Measurements from ENCODE around the gene DDHD1.
"Not testable (repeated sequence)": the region's sequence is repeated elsewhere in the genome, so short reads cannot be mapped to it uniquely, and the experiment has no call there.

DDHD1 gene

DNA sequence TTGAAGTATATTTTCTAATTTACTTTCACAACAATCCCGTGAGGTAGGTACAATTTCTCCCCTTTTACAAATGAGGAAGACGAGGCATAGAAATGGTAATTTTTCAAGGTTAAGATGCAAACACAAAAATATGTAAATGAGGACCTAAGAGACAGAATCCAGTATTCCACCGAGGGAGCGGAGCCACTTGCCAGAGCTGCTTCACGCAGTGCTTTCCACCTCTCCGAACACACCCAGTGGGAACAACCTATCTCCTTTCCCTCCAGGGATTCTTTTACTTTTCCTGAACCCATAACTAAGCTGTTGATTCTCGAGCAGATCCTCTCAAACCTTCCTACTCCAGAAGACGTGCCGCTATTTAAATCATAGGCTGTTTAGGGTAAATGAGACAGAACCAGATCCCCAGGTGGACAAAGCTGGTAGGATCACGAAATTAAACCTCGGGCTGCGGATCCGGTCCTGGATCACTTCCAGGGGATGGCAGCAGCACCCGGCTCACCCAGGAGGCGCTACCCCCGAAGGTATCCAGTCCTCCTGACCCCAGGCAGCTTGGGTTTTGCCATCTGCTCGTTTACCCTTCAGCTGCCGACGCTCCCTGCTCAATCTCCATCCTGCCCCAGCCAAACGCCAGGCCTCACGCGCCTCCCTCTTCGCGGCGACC is 1.5 kb downstream of the DDHD1 start:
- Histone ChIP-seq H3K36me3 (ENCODE audit: control insufficient read depth, insufficient read depth, low read length) (no peaks in the 10 kb centered on the region), H3K27ac (ENCODE audit: low read depth, low read length) (no peak overlapping the region), H3K4me3 (ENCODE audit: low read depth, low read length) (peak overlapping the region; percentile 90), H3K9me3 (ENCODE audit: control insufficient read depth, insufficient read depth, low read depth, low read length) (no peaks in the 10 kb centered on the region; the same call in 1 of the 2 replicates), H3K27me3 (ENCODE audit: control insufficient read depth, insufficient read depth, low read length) (peaks cover 7% of the 10 kb centered on the region), H3K9ac (ENCODE audit: low read length) (peak overlapping the region; percentile 83), H3K4me1 (ENCODE audit: control insufficient read depth, insufficient read depth, low read length) (peaks cover 17% of the 10 kb centered on the region)

DNA sequence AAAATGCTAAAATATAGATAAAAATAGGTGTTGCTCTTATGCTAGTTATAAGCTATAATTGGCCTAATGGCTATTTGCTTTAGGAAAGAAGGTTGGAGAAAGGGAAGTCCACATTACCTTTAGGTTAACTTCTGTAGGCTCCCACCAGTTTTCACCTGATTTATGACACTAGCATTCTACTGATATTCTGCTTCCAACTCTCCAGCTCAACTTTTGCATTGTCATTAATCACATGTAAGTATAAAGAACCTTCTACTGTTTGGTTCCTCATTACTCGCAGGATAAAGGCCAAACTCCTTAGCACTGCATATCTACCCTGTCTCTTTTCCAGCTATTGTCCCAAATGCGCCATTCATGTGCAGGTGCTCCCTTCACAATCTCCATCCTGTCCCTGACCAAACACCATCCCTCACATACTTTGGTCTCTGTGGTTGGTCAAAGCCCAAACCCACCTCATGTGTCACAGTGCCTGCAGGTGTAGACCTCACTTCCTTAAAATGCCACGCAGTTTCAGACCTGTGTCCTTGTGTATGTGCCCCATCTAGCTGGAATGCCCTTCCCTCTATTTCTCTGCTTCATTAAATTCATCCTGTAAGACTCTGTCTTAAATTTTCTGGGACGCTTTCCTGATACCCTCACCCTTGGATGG is 3.3 kb downstream of the DDHD1 start:
- H3K27me3 ChIP-seq (ENCODE audit: control insufficient read depth, insufficient read depth, low read length): peaks cover 7% of the 10 kb centered on the region
- H3K4me1 ChIP-seq (ENCODE audit: control insufficient read depth, insufficient read depth, low read length): peaks cover 17% of the 10 kb centered on the region
- no peaks in the 10 kb centered on the region; the same call in 1 of the 2 replicates for H3K36me3 ChIP-seq (ENCODE audit: control insufficient read depth, insufficient read depth, low read length)
- H3K27ac ChIP-seq (ENCODE audit: low read depth, low read length): no peak overlapping the region
- H3K9ac ChIP-seq (ENCODE audit: low read length): no peak overlapping the region
- no peaks in the 10 kb centered on the region; the same call in 1 of the 2 replicates for H3K9me3 ChIP-seq (ENCODE audit: control insufficient read depth, insufficient read depth, low read depth, low read length)
- H3K4me3 ChIP-seq (ENCODE audit: low read depth, low read length): peak overlapping the region; percentile 90; the same call in 1 of the 2 replicates

DNA sequence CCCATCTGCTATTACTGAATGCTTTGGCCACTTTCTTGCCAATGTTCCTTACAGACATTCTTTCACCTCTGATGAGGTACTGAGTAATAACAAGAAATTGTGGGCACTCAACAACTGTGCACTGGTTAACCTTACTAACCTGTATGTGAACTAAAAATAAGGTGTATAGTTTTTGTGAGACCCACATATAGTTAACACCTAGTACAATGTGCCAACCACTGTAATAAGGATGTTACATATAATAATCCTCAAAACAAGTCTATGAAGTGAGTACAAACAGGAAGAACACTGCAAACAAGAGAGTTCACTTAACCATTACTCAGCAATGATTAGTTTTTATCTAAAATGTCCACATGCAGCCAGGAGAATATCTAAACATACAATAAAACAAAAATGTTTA is 4.5 kb downstream of the DDHD1 start:
- Histone ChIP-seq H3K4me3 (ENCODE audit: low read depth, low read length) (no peak overlapping the region), H3K27me3 (ENCODE audit: control insufficient read depth, insufficient read depth, low read length) (peaks cover 7% of the 10 kb centered on the region), H3K9me3 (ENCODE audit: control insufficient read depth, insufficient read depth, low read depth, low read length) (peaks cover 4% of the 10 kb centered on the region; the same call in 1 of the 2 replicates), H3K9ac (ENCODE audit: low read length) (no peak overlapping the region), H3K27ac (ENCODE audit: low read depth, low read length) (no peak overlapping the region), H3K36me3 (ENCODE audit: control insufficient read depth, insufficient read depth, low read length) (no peaks in the 10 kb centered on the region; the same call in 1 of the 2 replicates), H3K4me1 (ENCODE audit: control insufficient read depth, insufficient read depth, low read length) (peaks cover 16% of the 10 kb centered on the region)

DNA sequence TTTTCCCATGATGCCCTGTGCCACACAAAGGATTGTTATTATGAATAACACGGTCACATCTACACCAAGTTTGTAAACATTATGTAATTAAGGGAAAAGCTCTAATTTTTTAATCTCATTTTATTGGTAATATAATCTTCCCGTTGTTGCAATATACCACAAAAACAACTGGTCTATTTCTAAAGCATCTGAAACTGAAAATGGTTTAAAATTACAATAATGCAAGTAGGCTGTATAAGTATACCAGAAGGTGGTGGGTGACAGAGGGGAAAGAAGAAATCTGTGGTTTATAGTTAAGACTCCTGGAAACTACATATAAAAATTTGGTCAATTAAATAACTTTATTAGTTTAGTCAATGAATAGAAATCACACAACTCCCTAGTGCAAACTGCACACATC is 5.2 kb downstream of the DDHD1 start:
- no peaks in the 10 kb centered on the region; the same call in 1 of the 2 replicates for H3K36me3 ChIP-seq (ENCODE audit: control insufficient read depth, insufficient read depth, low read length)
- H3K4me1 ChIP-seq (ENCODE audit: control insufficient read depth, insufficient read depth, low read length): peaks cover 12% of the 10 kb centered on the region
- peaks cover 10% of the 10 kb centered on the region; the same call in 1 of the 2 replicates for H3K9me3 ChIP-seq (ENCODE audit: control insufficient read depth, insufficient read depth, low read depth, low read length)
- H3K27ac ChIP-seq (ENCODE audit: low read depth, low read length): no peak overlapping the region
- H3K27me3 ChIP-seq (ENCODE audit: control insufficient read depth, insufficient read depth, low read length): peaks cover 7% of the 10 kb centered on the region
- no peak overlapping the region for H3K9ac ChIP-seq (ENCODE audit: low read length)
- no peak overlapping the region for H3K4me3 ChIP-seq (ENCODE audit: low read depth, low read length)

DNA sequence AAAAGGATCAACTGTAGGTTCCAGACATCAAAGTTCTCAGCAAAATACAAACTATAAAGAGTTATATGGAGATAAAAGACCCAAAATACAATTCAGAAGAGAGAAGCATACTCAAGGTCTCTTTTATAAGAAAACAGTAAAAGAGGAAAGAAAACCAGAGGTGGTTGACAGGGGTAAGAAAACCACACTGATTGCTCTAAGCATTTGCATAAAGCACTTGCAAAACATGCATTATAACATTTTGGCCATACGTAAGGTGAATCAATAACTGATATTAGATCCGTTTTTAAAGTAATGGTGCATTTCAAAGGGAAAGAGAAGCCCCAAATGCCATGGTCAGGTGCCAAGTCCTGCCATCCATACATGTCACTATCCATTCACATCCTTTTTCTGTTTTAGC is 5.9 kb downstream of the DDHD1 start:
- H3K9me3 ChIP-seq (ENCODE audit: control insufficient read depth, insufficient read depth, low read depth, low read length): peaks cover 14% of the 10 kb centered on the region
- no peak overlapping the region for H3K4me3 ChIP-seq (ENCODE audit: low read depth, low read length)
- H3K4me1 ChIP-seq (ENCODE audit: control insufficient read depth, insufficient read depth, low read length): peaks cover 12% of the 10 kb centered on the region
- no peak overlapping the region for H3K9ac ChIP-seq (ENCODE audit: low read length)
- H3K27me3 ChIP-seq (ENCODE audit: control insufficient read depth, insufficient read depth, low read length): peaks cover 4% of the 10 kb centered on the region
- no peak overlapping the region for H3K27ac ChIP-seq (ENCODE audit: low read depth, low read length)
- no peaks in the 10 kb centered on the region; the same call in 1 of the 2 replicates for H3K36me3 ChIP-seq (ENCODE audit: control insufficient read depth, insufficient read depth, low read length)

DNA sequence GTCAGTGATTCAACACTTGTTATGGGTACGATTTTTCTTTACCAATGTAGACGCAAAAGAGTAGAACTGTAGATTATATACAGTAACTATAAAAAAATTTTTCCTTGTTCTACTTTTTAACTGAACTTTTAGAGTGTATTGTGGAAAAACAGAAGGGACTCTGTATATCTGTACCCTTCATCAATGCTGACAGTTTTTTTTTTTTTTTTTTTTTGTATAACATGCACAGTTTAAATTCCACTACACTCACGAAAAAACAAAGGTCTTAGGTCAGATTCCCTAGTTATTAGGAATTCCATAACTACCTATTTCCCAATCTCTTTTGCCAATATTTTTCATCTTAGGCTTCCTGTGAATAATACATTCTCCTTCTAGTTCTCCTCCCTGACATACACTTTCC is 6.4 kb downstream of the DDHD1 start:
- no peak overlapping the region for H3K27ac ChIP-seq (ENCODE audit: low read depth, low read length)
- H3K4me1 ChIP-seq (ENCODE audit: control insufficient read depth, insufficient read depth, low read length): peaks cover 12% of the 10 kb centered on the region
- peaks cover 19% of the 10 kb centered on the region for H3K9me3 ChIP-seq (ENCODE audit: control insufficient read depth, insufficient read depth, low read depth, low read length)
- no peak overlapping the region for H3K4me3 ChIP-seq (ENCODE audit: low read depth, low read length)
- no peak overlapping the region for H3K9ac ChIP-seq (ENCODE audit: low read length)
- H3K36me3 ChIP-seq (ENCODE audit: control insufficient read depth, insufficient read depth, low read length): no peaks in the 10 kb centered on the region; the same call in 1 of the 2 replicates
- H3K27me3 ChIP-seq (ENCODE audit: control insufficient read depth, insufficient read depth, low read length): no peaks in the 10 kb centered on the region; the same call in 1 of the 2 replicates

DNA sequence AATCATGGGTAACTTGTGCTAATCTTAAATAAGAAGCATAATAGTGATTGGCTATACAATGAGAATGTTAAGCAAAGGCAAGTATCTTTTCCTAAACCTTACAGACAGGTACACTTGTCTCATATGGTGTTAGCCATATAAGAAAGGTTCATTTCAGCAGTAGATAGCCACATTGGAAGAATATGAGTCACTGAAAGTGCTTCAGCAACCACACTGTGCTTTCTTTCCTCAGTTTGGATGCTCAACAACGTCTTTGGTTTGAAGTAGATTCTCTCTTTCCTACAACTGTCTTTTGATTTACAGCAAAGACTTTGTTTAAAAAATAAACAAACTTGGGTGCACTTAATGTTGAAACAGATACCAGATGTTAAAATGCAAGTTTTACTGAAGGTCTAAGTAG is 8.9 kb downstream of the DDHD1 start:
- H3K27ac ChIP-seq (ENCODE audit: low read depth, low read length): no peak overlapping the region
- H3K9ac ChIP-seq (ENCODE audit: low read length): no peak overlapping the region
- no peaks in the 10 kb centered on the region; the same call in 1 of the 2 replicates for H3K36me3 ChIP-seq (ENCODE audit: control insufficient read depth, insufficient read depth, low read length)
- H3K27me3 ChIP-seq (ENCODE audit: control insufficient read depth, insufficient read depth, low read length): no peaks in the 10 kb centered on the region
- H3K4me1 ChIP-seq (ENCODE audit: control insufficient read depth, insufficient read depth, low read length): no peaks in the 10 kb centered on the region
- H3K9me3 ChIP-seq (ENCODE audit: control insufficient read depth, insufficient read depth, low read depth, low read length): peaks cover 40% of the 10 kb centered on the region
- no peak overlapping the region for H3K4me3 ChIP-seq (ENCODE audit: low read depth, low read length)

DNA sequence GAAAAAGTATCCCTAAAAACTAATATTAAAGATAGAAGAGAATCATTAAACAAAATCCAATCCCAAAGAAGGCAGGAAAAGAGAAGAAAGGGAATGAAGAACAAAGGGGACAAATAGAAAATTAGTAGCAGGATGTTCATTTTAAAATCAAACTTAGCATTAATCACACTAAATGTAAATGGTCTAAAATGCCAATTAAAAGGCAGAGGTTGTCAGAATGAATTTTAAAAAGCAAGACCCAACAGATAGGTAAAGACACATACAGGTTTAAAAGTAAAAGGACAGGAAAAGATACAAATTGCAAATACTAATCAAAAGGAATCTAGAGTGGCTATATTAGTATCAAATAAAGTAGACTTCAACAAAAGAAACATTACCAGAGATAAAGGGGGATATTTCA is 12.5 kb downstream of the DDHD1 start:
- Histone ChIP-seq H3K27me3 (ENCODE audit: control insufficient read depth, insufficient read depth, low read length) (no peaks in the 10 kb centered on the region), H3K9ac (ENCODE audit: low read length) (no peak overlapping the region), H3K36me3 (ENCODE audit: control insufficient read depth, insufficient read depth, low read length) (no peaks in the 10 kb centered on the region; the same call in 1 of the 2 replicates), H3K4me1 (ENCODE audit: control insufficient read depth, insufficient read depth, low read length) (no peaks in the 10 kb centered on the region), H3K4me3 (ENCODE audit: low read depth, low read length) (no peak overlapping the region), H3K27ac (ENCODE audit: low read depth, low read length) (no peak overlapping the region), H3K9me3 (ENCODE audit: control insufficient read depth, insufficient read depth, low read depth, low read length) (peaks cover 46% of the 10 kb centered on the region)

DNA sequence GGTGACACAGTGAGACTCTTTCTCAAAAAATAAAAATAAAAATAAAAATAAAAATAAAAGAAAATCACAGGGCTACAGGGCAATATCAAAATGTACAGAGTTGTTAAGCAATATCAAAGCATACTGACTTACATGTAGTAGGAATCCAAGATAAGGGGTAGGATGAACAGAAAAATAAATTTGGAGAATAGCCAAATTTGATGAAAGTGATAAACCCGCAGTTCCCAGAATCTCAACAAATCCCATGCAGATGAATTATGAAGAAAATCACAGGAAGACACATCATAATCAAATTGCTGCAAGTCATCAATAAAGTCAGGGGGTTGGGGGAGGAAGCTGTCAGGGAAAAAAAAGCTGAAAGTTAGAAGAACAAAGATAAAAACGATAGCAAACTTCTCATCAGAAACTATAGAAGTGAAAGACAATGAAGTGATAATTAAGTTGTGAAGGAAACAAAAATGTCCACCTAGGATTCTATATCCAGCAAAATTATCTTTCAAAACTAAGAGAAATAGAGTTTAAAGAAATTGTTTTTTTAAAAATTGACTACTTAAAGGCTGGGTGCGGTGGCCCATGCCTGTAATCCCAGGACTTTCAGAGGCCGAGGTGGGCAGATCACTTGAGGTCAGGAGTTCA is 15.4 kb downstream of the DDHD1 start:
- Histone ChIP-seq H3K4me1 (ENCODE audit: control insufficient read depth, insufficient read depth, low read length) (no peaks in the 10 kb centered on the region), H3K9me3 (ENCODE audit: control insufficient read depth, insufficient read depth, low read depth, low read length) (peaks cover 49% of the 10 kb centered on the region), H3K27ac (ENCODE audit: low read depth, low read length) (no peak overlapping the region), H3K36me3 (ENCODE audit: control insufficient read depth, insufficient read depth, low read length) (no peaks in the 10 kb centered on the region), H3K9ac (ENCODE audit: low read length) (no peak overlapping the region), H3K27me3 (ENCODE audit: control insufficient read depth, insufficient read depth, low read length) (no peaks in the 10 kb centered on the region), H3K4me3 (ENCODE audit: low read depth, low read length) (no peak overlapping the region)

DNA sequence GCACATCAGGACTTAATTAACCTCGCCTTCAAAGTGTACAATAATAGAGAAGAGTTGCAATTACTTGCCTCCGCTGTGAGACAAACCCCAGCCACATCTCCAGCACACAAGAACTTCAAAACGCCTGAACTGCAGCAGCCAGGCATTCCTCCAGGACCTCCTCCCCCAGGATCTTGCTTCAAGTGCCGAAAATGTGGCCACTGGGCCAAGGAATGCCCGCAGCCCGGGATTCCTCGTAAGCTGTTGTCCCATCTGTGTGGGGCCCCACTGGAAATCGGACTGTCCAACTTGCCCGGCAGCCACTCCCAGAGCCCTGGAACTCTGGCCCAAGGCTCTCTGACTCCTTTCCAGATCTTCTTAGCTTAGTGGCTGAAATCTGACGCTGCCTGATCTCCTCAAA is 22.6 kb downstream of the DDHD1 start:
- H3K9me3 ChIP-seq (ENCODE audit: control insufficient read depth, insufficient read depth, low read depth, low read length): peaks cover 29% of the 10 kb centered on the region
- not testable (repeated sequence) for H3K27ac ChIP-seq (ENCODE audit: low read depth, low read length); H3K9ac ChIP-seq (ENCODE audit: low read length); H3K4me3 ChIP-seq (ENCODE audit: low read depth, low read length); H3K27me3 ChIP-seq (ENCODE audit: control insufficient read depth, insufficient read depth, low read length); H3K4me1 ChIP-seq (ENCODE audit: control insufficient read depth, insufficient read depth, low read length); H3K36me3 ChIP-seq (ENCODE audit: control insufficient read depth, insufficient read depth, low read length)

All from HUES6 (cell line).